Measurements from ENCODE around the gene C2orf76. TPM values are rescaled to one million over a fixed set of nuclear protein-coding genes. Genes with fewer than 3 reads are reported as not detected.

The C2orf76 gene
- total RNA-seq, 1 donor from 2014 or later: 13.3 TPM

- Mint-ChIP-seq H3K27ac (no peak overlapping the region), H3K4me3 (ENCODE audit: low read depth) (no peak overlapping the region), H3K9me3 (no peaks in the 10 kb centered on the region), H3K36me3 (ENCODE audit: low read depth) (no peaks in the 10 kb centered on the region), H3K4me1 (ENCODE audit: low read depth) (no peaks in the 10 kb centered on the region), H3K27me3 (ENCODE audit: low read depth) (peaks cover 5% of the 10 kb centered on the region)
- intact Hi-C loops (cut with micrococcal nuclease): no loop called here
- DNase-seq (ENCODE audit: low spot score): no peak
Observed at GRCh38 chr2:119349289-119349688, 17.3 kb downstream of the C2orf76 start.

GRCh38 chr2:119341684-119342083 is 24.9 kb downstream of the C2orf76 start:
- Mint-ChIP-seq H3K4me3 (ENCODE audit: low read depth) (no peak overlapping the region), H3K9me3 (no peaks in the 10 kb centered on the region), H3K27ac (no peak overlapping the region), H3K27me3 (ENCODE audit: low read depth) (peaks cover 5% of the 10 kb centered on the region), H3K36me3 (ENCODE audit: low read depth) (no peaks in the 10 kb centered on the region), H3K4me1 (ENCODE audit: low read depth) (peaks cover 16% of the 10 kb centered on the region)
- DNase-seq (ENCODE audit: low spot score): no peak
- intact Hi-C loops (cut with micrococcal nuclease): no loop called here

- intact Hi-C loops (cut with micrococcal nuclease): no loop called here
Observed at GRCh38 chr2:119339562-119339923, 27.1 kb downstream of the C2orf76 start.

GRCh38 chr2:119338826-119339561 is 27.6 kb downstream of the C2orf76 start:
- DNase-seq (ENCODE audit: low spot score): peak; percentile 18
- H3K4me1 Mint-ChIP-seq (ENCODE audit: low read depth): peaks cover 16% of the 10 kb centered on the region
- H3K4me3 Mint-ChIP-seq (ENCODE audit: low read depth): no peak overlapping the region
- H3K36me3 Mint-ChIP-seq (ENCODE audit: low read depth): no peaks in the 10 kb centered on the region
- no peaks in the 10 kb centered on the region for H3K27me3 Mint-ChIP-seq (ENCODE audit: low read depth)
- H3K27ac Mint-ChIP-seq: no peak overlapping the region
- intact Hi-C loops (cut with micrococcal nuclease): no loop called here
- H3K9me3 Mint-ChIP-seq: no peaks in the 10 kb centered on the region

More at GRCh38 chr2:119339562-119339923, 27.1 kb downstream of the C2orf76 start:
- peaks cover 2% of the 10 kb centered on the region for H3K27me3 Mint-ChIP-seq (ENCODE audit: low read depth)
- H3K4me3 Mint-ChIP-seq (ENCODE audit: low read depth): no peak overlapping the region
- H3K9me3 Mint-ChIP-seq: no peaks in the 10 kb centered on the region
- H3K27ac Mint-ChIP-seq: no peak overlapping the region
- H3K36me3 Mint-ChIP-seq (ENCODE audit: low read depth): no peaks in the 10 kb centered on the region
- DNase-seq (ENCODE audit: low spot score): no peak
- H3K4me1 Mint-ChIP-seq (ENCODE audit: low read depth): peaks cover 16% of the 10 kb centered on the region

- intact Hi-C loops (cut with micrococcal nuclease): no loop called here
- H3K27ac Mint-ChIP-seq: no peak overlapping the region
- no peaks in the 10 kb centered on the region for H3K27me3 Mint-ChIP-seq (ENCODE audit: low read depth)
- no peak overlapping the region for H3K4me3 Mint-ChIP-seq (ENCODE audit: low read depth)
- peaks cover 16% of the 10 kb centered on the region for H3K4me1 Mint-ChIP-seq (ENCODE audit: low read depth)
- DNase-seq (ENCODE audit: low spot score): no peak
- H3K9me3 Mint-ChIP-seq: no peaks in the 10 kb centered on the region
- H3K36me3 Mint-ChIP-seq (ENCODE audit: low read depth): no peaks in the 10 kb centered on the region
Observed at GRCh38 chr2:119338272-119338671, 28.4 kb downstream of the C2orf76 start.

GRCh38 chr2:119337749-119338148 is 28.9 kb downstream of the C2orf76 start:
- DNase-seq (ENCODE audit: low spot score): no peak
- Mint-ChIP-seq H3K9me3 (no peaks in the 10 kb centered on the region), H3K4me1 (ENCODE audit: low read depth) (peaks cover 16% of the 10 kb centered on the region), H3K4me3 (ENCODE audit: low read depth) (no peak overlapping the region), H3K27me3 (ENCODE audit: low read depth) (no peaks in the 10 kb centered on the region), H3K36me3 (ENCODE audit: low read depth) (no peaks in the 10 kb centered on the region), H3K27ac (no peak overlapping the region)
- intact Hi-C loops (cut with micrococcal nuclease): no loop called here

GRCh38 chr2:119333833-119334232 is 32.8 kb downstream of the C2orf76 start:
- DNase-seq (ENCODE audit: low spot score): no peak
- intact Hi-C loops (cut with micrococcal nuclease): no loop called here
- Mint-ChIP-seq H3K4me3 (ENCODE audit: low read depth) (no peak overlapping the region), H3K27me3 (ENCODE audit: low read depth) (peaks cover 5% of the 10 kb centered on the region), H3K36me3 (ENCODE audit: low read depth) (no peaks in the 10 kb centered on the region), H3K9me3 (no peaks in the 10 kb centered on the region), H3K27ac (no peak overlapping the region), H3K4me1 (ENCODE audit: low read depth) (peaks cover 7% of the 10 kb centered on the region)

GRCh38 chr2:119333360-119333759 is 33.3 kb downstream of the C2orf76 start:
- Mint-ChIP-seq H3K27ac (no peak overlapping the region), H3K9me3 (no peaks in the 10 kb centered on the region), H3K4me1 (ENCODE audit: low read depth) (peaks cover 3% of the 10 kb centered on the region), H3K36me3 (ENCODE audit: low read depth) (no peaks in the 10 kb centered on the region), H3K4me3 (ENCODE audit: low read depth) (no peak overlapping the region), H3K27me3 (ENCODE audit: low read depth) (peaks cover 5% of the 10 kb centered on the region)
- intact Hi-C loops (cut with micrococcal nuclease): no loop called here
- DNase-seq (ENCODE audit: low spot score): no peak

GRCh38 chr2:119332953-119333352 is 33.7 kb downstream of the C2orf76 start:
- Mint-ChIP-seq H3K9me3 (no peaks in the 10 kb centered on the region), H3K27me3 (ENCODE audit: low read depth) (peaks cover 5% of the 10 kb centered on the region), H3K36me3 (ENCODE audit: low read depth) (no peaks in the 10 kb centered on the region), H3K4me1 (ENCODE audit: low read depth) (no peaks in the 10 kb centered on the region), H3K4me3 (ENCODE audit: low read depth) (no peak overlapping the region), H3K27ac (no peak overlapping the region)
- intact Hi-C loops (cut with micrococcal nuclease): no loop called here
- no peak for DNase-seq (ENCODE audit: low spot score)

- H3K36me3 Mint-ChIP-seq (ENCODE audit: low read depth): no peaks in the 10 kb centered on the region
- H3K27me3 Mint-ChIP-seq (ENCODE audit: low read depth): peaks cover 8% of the 10 kb centered on the region
- DNase-seq (ENCODE audit: low spot score): no peak
- no peak overlapping the region for H3K27ac Mint-ChIP-seq
- intact Hi-C loops (cut with micrococcal nuclease): no loop called here
- H3K9me3 Mint-ChIP-seq: no peaks in the 10 kb centered on the region
- no peaks in the 10 kb centered on the region for H3K4me1 Mint-ChIP-seq (ENCODE audit: low read depth)
- no peak overlapping the region for H3K4me3 Mint-ChIP-seq (ENCODE audit: low read depth)
Observed at GRCh38 chr2:119327431-119327830, 39.2 kb downstream of the C2orf76 start.

GRCh38 chr2:119326938-119327337 is 39.7 kb downstream of the C2orf76 start:
- Mint-ChIP-seq H3K27me3 (ENCODE audit: low read depth) (peaks cover 8% of the 10 kb centered on the region), H3K9me3 (no peaks in the 10 kb centered on the region), H3K27ac (no peak overlapping the region), H3K4me3 (ENCODE audit: low read depth) (no peak overlapping the region), H3K36me3 (ENCODE audit: low read depth) (no peaks in the 10 kb centered on the region), H3K4me1 (ENCODE audit: low read depth) (no peaks in the 10 kb centered on the region)
- intact Hi-C loops (cut with micrococcal nuclease): no loop called here
- DNase-seq (ENCODE audit: low spot score): no peak

- H3K4me1 Mint-ChIP-seq (ENCODE audit: low read depth): no peaks in the 10 kb centered on the region
- H3K4me3 Mint-ChIP-seq (ENCODE audit: low read depth): no peak overlapping the region
- no peak for DNase-seq (ENCODE audit: low spot score)
- H3K27me3 Mint-ChIP-seq (ENCODE audit: low read depth): peaks cover 8% of the 10 kb centered on the region
- no peak overlapping the region for H3K27ac Mint-ChIP-seq
- intact Hi-C loops (cut with micrococcal nuclease): no loop called here
- H3K9me3 Mint-ChIP-seq: no peaks in the 10 kb centered on the region
- no peaks in the 10 kb centered on the region for H3K36me3 Mint-ChIP-seq (ENCODE audit: low read depth)
Observed at GRCh38 chr2:119324685-119325270, 41.9 kb downstream of the C2orf76 start.

GRCh38 chr2:119323459-119323858 is 43.2 kb downstream of the C2orf76 start:
- intact Hi-C loops (cut with micrococcal nuclease): no loop called here
- no peak for DNase-seq (ENCODE audit: low spot score)
- no peaks in the 10 kb centered on the region for H3K4me1 Mint-ChIP-seq (ENCODE audit: low read depth)
- no peaks in the 10 kb centered on the region for H3K36me3 Mint-ChIP-seq (ENCODE audit: low read depth)
- H3K27ac Mint-ChIP-seq: no peak overlapping the region
- no peak overlapping the region for H3K4me3 Mint-ChIP-seq (ENCODE audit: low read depth)
- peaks cover 2% of the 10 kb centered on the region for H3K27me3 Mint-ChIP-seq (ENCODE audit: low read depth)
- H3K9me3 Mint-ChIP-seq: no peaks in the 10 kb centered on the region
